Chondrocyte (in vitro differentiated cells): Measurements from ENCODE around the gene AQR. TPM values are rescaled to one million over a fixed set of nuclear protein-coding genes. Genes with fewer than 3 reads are reported as not detected.
A peak's percentile ranks its signal among the peaks of the same experiment; 100 is the strongest.
"Not testable (repeated sequence)": the region's sequence is repeated elsewhere in the genome, so short reads cannot be mapped to it uniquely, and the experiment has no call there.

Source experiments
- DNase-seq: peaks from one replicate; pipeline ENCODE4 v3.0.0; 2021; ENCODE audit warnings: mixed read lengths, low spot score
- H3K27ac Mint-ChIP-seq: one replicate; pipeline ENCODE4 v1.8.0; 2021; ENCODE audit warnings: mild to moderate bottlenecking, moderate library complexity, mixed read lengths; ENCODE audit not compliant: unreplicated experiment
- H3K27me3 Mint-ChIP-seq: 2 replicates; pipeline ENCODE4 v1.8.0; 2021; ENCODE audit warnings: low read depth, mixed read lengths
- H3K36me3 Mint-ChIP-seq: 2 replicates; pipeline ENCODE4 v1.8.0; 2021; ENCODE audit warnings: low read depth, mixed read lengths
- H3K4me1 Mint-ChIP-seq: 2 replicates; pipeline ENCODE4 v1.8.0; 2021; ENCODE audit warnings: low read depth, mild to moderate bottlenecking, mixed read lengths
- H3K4me3 Mint-ChIP-seq: one replicate; pipeline ENCODE4 v1.8.0; 2021; ENCODE audit warnings: mild to moderate bottlenecking, moderate library complexity, mixed read lengths; ENCODE audit not compliant: unreplicated experiment
- H3K9me3 Mint-ChIP-seq: 2 replicates; pipeline ENCODE4 v1.8.0; 2021; ENCODE audit warnings: low read depth, mixed read lengths
- CTCF ChIP-seq: fragments of 200-600 bp; sonication (generic); IDR thresholded peaks from 2 replicates; pipeline ENCODE4 v1.5.0; 2021; ENCODE audit warnings: antibody characterized with exemption, mild to moderate bottlenecking, moderate library complexity
- total RNA-seq: library from RNA; stranded (reverse); gene quantifications from 3 replicates; pipeline ENCODE4 v1.2.1, GENCODE V29; 2021

AQR gene
- total RNA-seq, 1 donor from 2014 or later, result 18.2 TPM

- Mint-ChIP-seq H3K9me3 (no peaks in the 10 kb centered on the region), H3K27me3 (no peaks in the 10 kb centered on the region), H3K4me3 (no peak overlapping the region), H3K4me1 (peaks cover 10% of the 10 kb centered on the region), H3K27ac (no peak overlapping the region), H3K36me3 (peaks cover 13% of the 10 kb centered on the region)
- DNase-seq, result no peak
- TF ChIP-seq CTCF, result no peak
Measured at GRCh38 chr15:34953851-34954250, 15.7 kb downstream of the AQR start.

GRCh38 chr15:34952481-34952880 is 17.1 kb downstream of the AQR start:
- no peaks in the 10 kb centered on the region for H3K9me3 Mint-ChIP-seq
- no peak for DNase-seq
- H3K27me3 Mint-ChIP-seq, result no peaks in the 10 kb centered on the region
- H3K36me3 Mint-ChIP-seq, result peaks cover 13% of the 10 kb centered on the region
- H3K4me3 Mint-ChIP-seq, result no peak overlapping the region
- peaks cover 10% of the 10 kb centered on the region for H3K4me1 Mint-ChIP-seq
- TF ChIP-seq CTCF, result no peak
- no peak overlapping the region for H3K27ac Mint-ChIP-seq

- no peak overlapping the region for H3K4me3 Mint-ChIP-seq
- no peaks in the 10 kb centered on the region for H3K9me3 Mint-ChIP-seq
- no peaks in the 10 kb centered on the region for H3K27me3 Mint-ChIP-seq
- TF ChIP-seq CTCF, result no peak
- peaks cover 13% of the 10 kb centered on the region for H3K36me3 Mint-ChIP-seq
- no peak for DNase-seq
- H3K27ac Mint-ChIP-seq, result peak overlapping the region; percentile 45
- H3K4me1 Mint-ChIP-seq, result peaks cover 10% of the 10 kb centered on the region
Measured at GRCh38 chr15:34951993-34952392, 17.5 kb downstream of the AQR start.

- Mint-ChIP-seq H3K4me3 (no peak overlapping the region), H3K27ac (no peak overlapping the region), H3K9me3 (no peaks in the 10 kb centered on the region), H3K27me3 (no peaks in the 10 kb centered on the region), H3K36me3 (peaks cover 7% of the 10 kb centered on the region), H3K4me1 (peaks cover 5% of the 10 kb centered on the region)
- TF ChIP-seq CTCF, result no peak
- no peak for DNase-seq
Measured at GRCh38 chr15:34944936-34945335, 24.6 kb downstream of the AQR start.

- H3K4me1 Mint-ChIP-seq, result peaks cover 5% of the 10 kb centered on the region
- H3K27ac Mint-ChIP-seq, result no peak overlapping the region
- TF ChIP-seq CTCF, result no peak
- DNase-seq, result no peak
- no peaks in the 10 kb centered on the region for H3K9me3 Mint-ChIP-seq
- peaks cover 9% of the 10 kb centered on the region for H3K36me3 Mint-ChIP-seq
- H3K27me3 Mint-ChIP-seq, result no peaks in the 10 kb centered on the region
- no peak overlapping the region for H3K4me3 Mint-ChIP-seq
Measured at GRCh38 chr15:34943711-34944110, 25.8 kb downstream of the AQR start.

- not testable (repeated sequence) for H3K4me3 Mint-ChIP-seq, DNase-seq, H3K36me3 Mint-ChIP-seq, H3K27me3 Mint-ChIP-seq, H3K27ac Mint-ChIP-seq, H3K9me3 Mint-ChIP-seq, H3K4me1 Mint-ChIP-seq
Measured at GRCh38 chr15:34943264-34943663, 26.3 kb downstream of the AQR start.
